ENCODE results near the gene TSPAN6. TPM values are rescaled to one million over a fixed set of nuclear protein-coding genes. Genes with fewer than 3 reads are reported as not detected.

The TSPAN6 gene
- total RNA-seq, 1 experiment from 2014 or later, result 47.4 TPM

DNA sequence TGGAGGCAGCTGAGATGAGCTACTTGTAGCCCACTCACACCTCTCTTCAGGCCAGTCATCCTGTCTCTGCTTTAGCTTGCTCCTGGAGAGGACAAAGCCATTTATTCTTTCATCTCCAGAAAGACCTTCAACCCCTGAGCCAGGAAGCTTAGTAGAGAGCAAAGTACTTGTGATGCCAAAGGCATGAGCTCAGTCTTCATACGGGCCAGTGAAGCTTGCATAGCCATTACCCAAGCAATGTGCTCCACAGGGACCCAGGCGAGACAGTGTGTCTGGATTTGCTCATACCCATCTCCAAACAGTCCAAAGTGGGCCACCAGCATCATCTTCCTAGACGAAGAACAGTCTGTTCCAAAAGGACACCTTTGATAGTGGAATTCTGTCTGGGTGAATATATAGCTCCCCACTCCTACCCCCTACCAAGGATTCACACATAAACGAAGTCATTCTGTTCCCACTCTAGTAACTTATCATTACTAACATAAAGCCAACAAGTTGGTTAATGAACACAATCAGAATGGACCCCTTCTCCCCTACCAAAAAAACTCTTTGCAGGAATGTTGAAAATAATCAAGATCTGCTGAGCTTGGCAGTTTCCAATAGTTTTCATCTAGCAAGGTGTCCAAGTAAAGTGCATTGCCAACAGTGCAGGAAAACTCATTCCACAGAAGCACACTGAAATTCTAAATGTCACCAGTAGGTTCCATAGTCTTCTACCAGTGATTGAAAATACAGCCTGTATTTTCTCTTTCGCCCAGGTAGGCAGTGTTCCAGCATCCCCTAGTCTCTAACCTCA, 45.2 kb downstream of the TSPAN6 start:
- DNase-seq (no peak), ATAC-seq (no peak)
- Histone ChIP-seq H3K27ac (ENCODE audit: low read length) (no peak overlapping the region), H3K4me2 (ENCODE audit: low read length) (no peak overlapping the region), H3K27me3 (ENCODE audit: low read length) (peaks cover 23% of the 10 kb centered on the region; the same call in 1 of the 2 replicates), H3K79me2 (ENCODE audit: low read length) (no peaks in the 10 kb centered on the region), H3F3A (ENCODE audit: low read length, unreplicated experiment) (no peaks in the 10 kb centered on the region), H3K9me3 (ENCODE audit: low read length) (no peaks in the 10 kb centered on the region), H3K4me3 (ENCODE audit: low read length) (no peak overlapping the region), H4K20me1 (ENCODE audit: low read length) (no peaks in the 10 kb centered on the region), H3K36me3 (ENCODE audit: low read depth, low read length) (no peaks in the 10 kb centered on the region), H2AFZ (ENCODE audit: low read length) (no peak overlapping the region), H3K9me2 (replicated peaks; ENCODE audit: low read length) (no peaks in the 10 kb centered on the region), H3K4me1 (ENCODE audit: insufficient read depth, low read length) (no peaks in the 10 kb centered on the region), H3K9ac (ENCODE audit: low read length) (no peak overlapping the region)
- intact Hi-C loops (cut with micrococcal nuclease), result no loop called here
- no TSS peak for BruUV-seq (replicated peaks)
- CTCF ChIA-PET, result no interaction called here
- POLR2A ChIA-PET (ENCODE audit: unreplicated experiment), result no interaction called here
- TF ChIP-seq EZH2phosphoT487 (IDR thresholded peaks at IDR 0.05; ENCODE audit: borderline replicate concordance, low read length) (no peak), EZH2 (IDR thresholded peaks at IDR 0.05; ENCODE audit: low read length, unreplicated experiment) (no peak)
- TF ChIP-seq, protein P1, sequence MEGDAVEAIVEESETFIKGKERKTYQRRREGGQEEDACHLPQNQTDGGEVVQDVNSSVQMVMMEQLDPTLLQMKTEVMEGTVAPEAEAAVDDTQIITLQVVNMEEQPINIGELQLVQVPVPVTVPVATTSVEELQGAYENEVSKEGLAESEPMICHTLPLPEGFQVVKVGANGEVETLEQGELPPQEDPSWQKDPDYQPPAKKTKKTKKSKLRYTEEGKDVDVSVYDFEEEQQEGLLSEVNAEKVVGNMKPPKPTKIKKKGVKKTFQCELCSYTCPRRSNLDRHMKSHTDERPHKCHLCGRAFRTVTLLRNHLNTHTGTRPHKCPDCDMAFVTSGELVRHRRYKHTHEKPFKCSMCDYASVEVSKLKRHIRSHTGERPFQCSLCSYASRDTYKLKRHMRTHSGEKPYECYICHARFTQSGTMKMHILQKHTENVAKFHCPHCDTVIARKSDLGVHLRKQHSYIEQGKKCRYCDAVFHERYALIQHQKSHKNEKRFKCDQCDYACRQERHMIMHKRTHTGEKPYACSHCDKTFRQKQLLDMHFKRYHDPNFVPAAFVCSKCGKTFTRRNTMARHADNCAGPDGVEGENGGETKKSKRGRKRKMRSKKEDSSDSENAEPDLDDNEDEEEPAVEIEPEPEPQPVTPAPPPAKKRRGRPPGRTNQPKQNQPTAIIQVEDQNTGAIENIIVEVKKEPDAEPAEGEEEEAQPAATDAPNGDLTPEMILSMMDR (conservative IDR thresholded peaks at IDR 0.05; ENCODE audit: low read depth, low read length), result no peak

- Histone ChIP-seq H3K27me3 (ENCODE audit: low read length) (peaks cover 25% of the 10 kb centered on the region), H3K9me3 (ENCODE audit: low read length) (no peaks in the 10 kb centered on the region), H3K36me3 (ENCODE audit: low read depth, low read length) (no peaks in the 10 kb centered on the region), H3K4me1 (ENCODE audit: insufficient read depth, low read length) (no peaks in the 10 kb centered on the region), H3K9me2 (replicated peaks; ENCODE audit: low read length) (no peaks in the 10 kb centered on the region), H3K4me3 (ENCODE audit: low read length) (no peak overlapping the region), H3K27ac (ENCODE audit: low read length) (no peak overlapping the region), H3K4me2 (ENCODE audit: low read length) (no peak overlapping the region), H2AFZ (ENCODE audit: low read length) (no peak overlapping the region), H3K9ac (ENCODE audit: low read length) (no peak overlapping the region), H3K79me2 (ENCODE audit: low read length) (no peaks in the 10 kb centered on the region), H4K20me1 (ENCODE audit: low read length) (no peaks in the 10 kb centered on the region), H3F3A (ENCODE audit: low read length, unreplicated experiment) (no peaks in the 10 kb centered on the region)
- no peak for TF ChIP-seq EZH2 (IDR thresholded peaks at IDR 0.05; ENCODE audit: low read length, unreplicated experiment)
- TF ChIP-seq EZH2phosphoT487 (IDR thresholded peaks at IDR 0.05; ENCODE audit: borderline replicate concordance, low read length), result no peak
- TF ChIP-seq, protein P1 (conservative IDR thresholded peaks at IDR 0.05; ENCODE audit: low read depth, low read length), result no peak
- POLR2A ChIA-PET (ENCODE audit: unreplicated experiment), result no interaction called here
- no TSS peak for BruUV-seq (replicated peaks)
- intact Hi-C loops (cut with micrococcal nuclease), result no loop called here
- CTCF ChIA-PET, result no interaction called here
- no peak for DNase-seq
- no peak for ATAC-seq
Observed at GRCh38 chrX:100587861-100588260, 48.7 kb downstream of the TSPAN6 start.

- TF ChIP-seq, protein P1 (conservative IDR thresholded peaks at IDR 0.05; ENCODE audit: low read depth, low read length), result no peak
- TF ChIP-seq EZH2 (IDR thresholded peaks at IDR 0.05; ENCODE audit: low read length, unreplicated experiment), result no peak
- TF ChIP-seq EZH2phosphoT487 (IDR thresholded peaks at IDR 0.05; ENCODE audit: borderline replicate concordance, low read length), result no peak
Observed at GRCh38 chrX:100586747-100587146, 49.9 kb downstream of the TSPAN6 start.

More at GRCh38 chrX:100586747-100587146, 49.9 kb downstream of the TSPAN6 start:
- no peak for DNase-seq
- Histone ChIP-seq H4K20me1 (ENCODE audit: low read length) (no peaks in the 10 kb centered on the region), H3K9ac (ENCODE audit: low read length) (no peak overlapping the region), H3K4me2 (ENCODE audit: low read length) (no peak overlapping the region), H3K27me3 (ENCODE audit: low read length) (peaks cover 25% of the 10 kb centered on the region), H3K9me2 (replicated peaks; ENCODE audit: low read length) (no peaks in the 10 kb centered on the region), H3K4me3 (ENCODE audit: low read length) (no peak overlapping the region), H3K4me1 (ENCODE audit: insufficient read depth, low read length) (no peaks in the 10 kb centered on the region), H3K36me3 (ENCODE audit: low read depth, low read length) (no peaks in the 10 kb centered on the region), H3K27ac (ENCODE audit: low read length) (no peak overlapping the region), H3F3A (ENCODE audit: low read length, unreplicated experiment) (no peaks in the 10 kb centered on the region), H2AFZ (ENCODE audit: low read length) (no peak overlapping the region), H3K9me3 (ENCODE audit: low read length) (no peaks in the 10 kb centered on the region), H3K79me2 (ENCODE audit: low read length) (no peaks in the 10 kb centered on the region)
- no peak for ATAC-seq
- ChIA-PET CTCF (no interaction called here), POLR2A (ENCODE audit: unreplicated experiment) (no interaction called here)
- BruUV-seq (replicated peaks), result no TSS peak
- intact Hi-C loops (cut with micrococcal nuclease), result no loop called here

Measured in PC-3 (cell line).